Stomach (tissue), 9 donors: Measurements from ENCODE around the gene FAXC. TPM values are rescaled to one million over a fixed set of nuclear protein-coding genes. Genes with fewer than 3 reads are reported as not detected.
A peak's percentile ranks its signal among the peaks of the same experiment; 100 is the strongest.
"Not testable (repeated sequence)": the region's sequence is repeated elsewhere in the genome, so short reads cannot be mapped to it uniquely, and the experiment has no call there.

Experiments
- DNase-seq, 2 donors: peaks; one replicate each; pipeline versions ENCODE4 v3.0.0 to v3.0.0-alpha.2; 2013 to 2019
- H3K27ac ChIP-seq, 5 donors: fragments of 200-600 bp in 4 of 5; sonication (generic) in 4 of 5; one replicate each; pipeline ENCODE4 v1.5.1; 2013 to 2019; ENCODE audit warnings: mild to moderate bottlenecking in 1 of 5, moderate library complexity in 1 of 5
- H3K27me3 ChIP-seq, 3 donors: fragments of 200-600 bp; sonication (generic); one replicate each; pipeline ENCODE4 v1.5.1; 2017 to 2019; ENCODE audit warnings: mixed run types in 1 of 3
- H3K36me3 ChIP-seq, 4 donors: fragments of 200-600 bp; sonication (generic); 1 replicate in 3 of 4; 2 replicates in 1 of 4; pipeline ENCODE4 v1.5.1; 2016 to 2019
- H3K4me1 ChIP-seq, 4 donors: fragments of 200-600 bp; sonication (generic); one replicate each; pipeline ENCODE4 v1.5.1; 2016 to 2019
- H3K4me3 ChIP-seq, 4 donors: fragments of 200-600 bp; sonication (generic) in 3 of 4; one replicate each; pipeline ENCODE4 v1.5.1; 2016 to 2019; ENCODE audit warnings: mild to moderate bottlenecking in 1 of 4
- H3K9me3 ChIP-seq, 4 donors: fragments of 200-600 bp; sonication (generic); one replicate each; pipeline ENCODE4 v1.5.1; 2016 to 2019
- CTCF ChIP-seq, 7 experiments: fragments of 450-650 bp in 4 of 7; fragments of 200-600 bp in 3 of 7; sonication (generic) in 3 of 7; IDR thresholded peaks; one replicate each; pipeline ENCODE4 v1.5.1; 2016 to 2019; ENCODE audit warnings: antibody characterized with exemption in 7 of 7, control low read depth in 2 of 7, mild to moderate bottlenecking in 1 of 7
- EP300 ChIP-seq: sonication (generic); formaldehyde crosslinking; IDR thresholded peaks from one replicate; pipeline ENCODE4 v1.6.1; 2017; ENCODE audit warnings: antibody characterized with exemption
- POLR2A ChIP-seq, 4 donors: fragments of 450-650 bp; IDR thresholded peaks; one replicate each; pipeline ENCODE4 v1.6.1; 2016; ENCODE audit warnings: antibody characterized with exemption in 4 of 4, control low read depth in 2 of 4, mild to moderate bottlenecking in 1 of 4, moderate library complexity in 1 of 4
- POLR2AphosphoS5 ChIP-seq, 3 donors: sonication (generic); formaldehyde crosslinking; IDR thresholded peaks; one replicate each; pipeline ENCODE4 v1.6.1; 2016; ENCODE audit warnings: antibody characterized with exemption in 3 of 3
- WGBS, 5 donors: extraction: QIAGEN DNeasy Blood & Tissue Kit in 3 of 5; methylation state at CpG; one replicate each; pipeline versions ENCODE4 v1.1.5 to v1.1.7; 2013 to 2018; 5-methylcytosine and 5-hydroxymethylcytosine counted together
- intact Hi-C: fragments of 100-400 bp; cut with DNase I; formaldehyde crosslinking; loops from one replicate; pipeline ENCODE4 v1.15.1; 2023; ENCODE audit warnings: low total_unique reads
- polyA plus RNA-seq, 3 donors: library from polyadenylated mRNA; stranded (reverse); fragments of 200-250 nt; gene quantifications; one replicate each; pipeline ENCODE4 v1.2.3, GENCODE V29; 2013
- total RNA-seq, 5 donors: library from RNA; depleted of rRNA; stranded (reverse); fragments of >200 nt; gene quantifications; one replicate each; pipeline versions ENCODE4 v1.1.0 to v1.2.3, GENCODE V29; 2014 to 2016
- donor health status: healthy with polysubstance abuse.
- donor health status: Bipolar disorder and iron deficiency.
- donor health status: healthy.

FAXC gene
- total and polyA plus RNA-seq, 8 donors = 2.2 to 186 (median 7.7) TPM; not detected in 1

GRCh38 chr6:99345164-99345563 lies 4.3 kb downstream of the FAXC start:
- Histone ChIP-seq H3K27ac (no peak overlapping the region), H3K9me3 (no peaks in the 10 kb centered on the region)
- TF ChIP-seq EP300 (no peak), POLR2AphosphoS5 (IDR thresholded peaks at IDR 0.05) (no peak), POLR2A (IDR thresholded peaks at IDR 0.05) (no peak), CTCF (IDR thresholded peaks at IDR 0.05) (no peak)

GRCh38 chr6:99344289-99344688 lies 5.2 kb downstream of the FAXC start:
- H3K36me3 ChIP-seq = no peaks in the 10 kb centered on the region
- TF ChIP-seq EP300 = no peak
- no peak for TF ChIP-seq POLR2AphosphoS5 (IDR thresholded peaks at IDR 0.05)
- no peak for TF ChIP-seq CTCF (IDR thresholded peaks at IDR 0.05)
- TF ChIP-seq POLR2A (IDR thresholded peaks at IDR 0.05) = no peak
- no peak overlapping the region for H3K4me3 ChIP-seq
- peak overlapping the region in 1 of 5 donors; percentile 16 for H3K27ac ChIP-seq
- peaks cover 0 to 9% (median 6%) of the 10 kb centered on the region in 4 donors for H3K4me1 ChIP-seq
- WGBS, 5 donors = 34 to 78% (median 59%) methylated on average over 3 of the region's 3 CpGs
- H3K9me3 ChIP-seq = no peaks in the 10 kb centered on the region
- no peak for DNase-seq
- peaks cover 0 to 11% (median 0%) of the 10 kb centered on the region in 3 donors for H3K27me3 ChIP-seq
- intact Hi-C loops = no loop called here

More at GRCh38 chr6:99345164-99345563, 4.3 kb downstream of the FAXC start:
- peaks cover 0 to 19% (median 7%) of the 10 kb centered on the region in 3 donors for H3K27me3 ChIP-seq
- no peaks in the 10 kb centered on the region for H3K36me3 ChIP-seq
- no peak for DNase-seq
- H3K4me3 ChIP-seq = no peak overlapping the region
- peaks cover 0 to 16% (median 12%) of the 10 kb centered on the region in 4 donors for H3K4me1 ChIP-seq
- intact Hi-C loops = no loop called here
- 87 to 95% (median 90%) methylated on average over 4 of the region's 4 CpGs for WGBS, 5 donors

GRCh38 chr6:99341862-99342455 lies 7.5 kb downstream of the FAXC start:
- TF ChIP-seq POLR2A (IDR thresholded peaks at IDR 0.05) = no peak
- no peak for TF ChIP-seq EP300
- no peak for TF ChIP-seq CTCF (IDR thresholded peaks at IDR 0.05)
- no peak for TF ChIP-seq POLR2AphosphoS5 (IDR thresholded peaks at IDR 0.05)
- Histone ChIP-seq H3K36me3 (no peaks in the 10 kb centered on the region), H3K4me1 (no peaks in the 10 kb centered on the region), H3K27ac (peak overlapping the region in 1 of 5 donors; percentile 44), H3K27me3 (no peaks in the 10 kb centered on the region), H3K9me3 (no peaks in the 10 kb centered on the region), H3K4me3 (no peak overlapping the region)
- no peak for DNase-seq
- intact Hi-C loops = no loop called here
- WGBS, 5 donors = 76 to 88% (median 83%) methylated on average over 5 of the region's 5 CpGs

- Histone ChIP-seq H3K4me3 (no peak overlapping the region), H3K27me3 (no peaks in the 10 kb centered on the region), H3K4me1 (peaks cover 0 to 7% (median 3%) of the 10 kb centered on the region in 4 donors), H3K9me3 (no peaks in the 10 kb centered on the region), H3K27ac (peak overlapping the region in 1 of 5 donors; percentile 40), H3K36me3 (no peaks in the 10 kb centered on the region)
- WGBS, 5 donors = 40 to 47% (median 43%) methylated on average over 2 of the region's 2 CpGs
- no peak for TF ChIP-seq POLR2AphosphoS5 (IDR thresholded peaks at IDR 0.05)
- no peak for TF ChIP-seq POLR2A (IDR thresholded peaks at IDR 0.05)
- TF ChIP-seq EP300 = no peak
- no peak for TF ChIP-seq CTCF (IDR thresholded peaks at IDR 0.05)
- intact Hi-C loops = no loop called here
- no peak for DNase-seq
Observed at GRCh38 chr6:99338188-99338587, 11.3 kb downstream of the FAXC start.

GRCh38 chr6:99335298-99335697 lies 14.2 kb downstream of the FAXC start:
- intact Hi-C loops = not testable (repeated sequence)

More at GRCh38 chr6:99335298-99335697, 14.2 kb downstream of the FAXC start:
- H3K27ac ChIP-seq = peak overlapping the region in 1 of 5 donors; percentile 74
- H3K4me1 ChIP-seq, H3K4me3 ChIP-seq, H3K9me3 ChIP-seq, DNase-seq, H3K27me3 ChIP-seq, H3K36me3 ChIP-seq: not testable (repeated sequence)
- 62 to 73% (median 67%) methylated on average over 6 of the region's 6 CpGs for WGBS, 5 donors
